ENCODE results near the gene ETFBKMT. TPM values are rescaled to one million over a fixed set of nuclear protein-coding genes. Genes with fewer than 3 reads are reported as not detected.
"Not testable (repeated sequence)": the region's sequence is repeated elsewhere in the genome, so short reads cannot be mapped to it uniquely, and the experiment has no call there.

ETFBKMT gene
- polyA plus RNA-seq, 1 experiment: 2.1 TPM

DNA sequence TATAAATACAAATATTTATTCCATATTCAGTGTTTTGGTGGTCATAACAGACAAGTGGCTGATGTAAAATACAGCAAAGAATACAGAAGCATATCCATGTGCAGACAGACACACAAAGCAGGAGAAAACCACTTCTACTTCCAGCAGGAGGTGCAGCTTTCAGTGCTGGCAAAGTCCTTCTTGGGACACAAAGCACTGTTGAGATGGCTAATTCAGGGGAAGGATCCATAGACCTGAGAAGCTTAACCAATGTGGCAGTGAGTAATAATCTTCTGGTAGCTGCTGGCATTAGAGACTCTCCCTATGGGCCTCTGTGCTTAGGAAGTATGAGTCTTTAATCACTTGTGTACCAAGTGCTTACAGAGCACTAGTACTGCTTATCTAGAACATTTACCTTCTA lies 42.6 kb downstream of the ETFBKMT start:
- H3K27ac ChIP-seq (ENCODE audit: low read depth, low read length): no peak overlapping the region
- DNase-seq (ENCODE audit: low read depth, low spot score): no peak
- ChIA-PET POLR2A (no interaction called here), CTCF (interaction anchor here (0.7 to 1.4 kb wide), 3 partner anchors 20 to 610 kb away, joined by 3 to 5 read pairs (median 3); no protein-coding TSS in a partner anchor)
- no peaks in the 10 kb centered on the region; the same call in 1 of the 2 replicates for H3K9me3 ChIP-seq (ENCODE audit: control insufficient read depth, insufficient read depth, low read length)
- no peak overlapping the region for H3K4me3 ChIP-seq (ENCODE audit: low read depth, low read length)
- TF ChIP-seq, protein P1, sequence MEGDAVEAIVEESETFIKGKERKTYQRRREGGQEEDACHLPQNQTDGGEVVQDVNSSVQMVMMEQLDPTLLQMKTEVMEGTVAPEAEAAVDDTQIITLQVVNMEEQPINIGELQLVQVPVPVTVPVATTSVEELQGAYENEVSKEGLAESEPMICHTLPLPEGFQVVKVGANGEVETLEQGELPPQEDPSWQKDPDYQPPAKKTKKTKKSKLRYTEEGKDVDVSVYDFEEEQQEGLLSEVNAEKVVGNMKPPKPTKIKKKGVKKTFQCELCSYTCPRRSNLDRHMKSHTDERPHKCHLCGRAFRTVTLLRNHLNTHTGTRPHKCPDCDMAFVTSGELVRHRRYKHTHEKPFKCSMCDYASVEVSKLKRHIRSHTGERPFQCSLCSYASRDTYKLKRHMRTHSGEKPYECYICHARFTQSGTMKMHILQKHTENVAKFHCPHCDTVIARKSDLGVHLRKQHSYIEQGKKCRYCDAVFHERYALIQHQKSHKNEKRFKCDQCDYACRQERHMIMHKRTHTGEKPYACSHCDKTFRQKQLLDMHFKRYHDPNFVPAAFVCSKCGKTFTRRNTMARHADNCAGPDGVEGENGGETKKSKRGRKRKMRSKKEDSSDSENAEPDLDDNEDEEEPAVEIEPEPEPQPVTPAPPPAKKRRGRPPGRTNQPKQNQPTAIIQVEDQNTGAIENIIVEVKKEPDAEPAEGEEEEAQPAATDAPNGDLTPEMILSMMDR (IDR thresholded peaks at IDR 0.05; ENCODE audit: low read depth, low read length): peak; percentile 16; the same call in 1 of the 2 replicates
- H3K27me3 ChIP-seq (ENCODE audit: control insufficient read depth, insufficient read depth, low read length): no peaks in the 10 kb centered on the region

GRCh38 chr12:31705621-31706020 lies 46.1 kb downstream of the ETFBKMT start:
- Histone ChIP-seq H3K27ac (ENCODE audit: low read depth, low read length) (no peak overlapping the region), H3K27me3 (ENCODE audit: control insufficient read depth, insufficient read depth, low read length) (no peaks in the 10 kb centered on the region), H3K9me3 (ENCODE audit: control insufficient read depth, insufficient read depth, low read length) (no peaks in the 10 kb centered on the region; the same call in 1 of the 2 replicates), H3K4me3 (ENCODE audit: low read depth, low read length) (no peak overlapping the region)
- no peak for DNase-seq (ENCODE audit: low read depth, low spot score)
- CTCF ChIA-PET: no interaction called here
- POLR2A ChIA-PET: no interaction called here
- TF ChIP-seq, protein P1 (IDR thresholded peaks at IDR 0.05; ENCODE audit: low read depth, low read length): no peak

GRCh38 chr12:31708118-31708517 lies 48.6 kb downstream of the ETFBKMT start:
- CTCF ChIA-PET: not testable (repeated sequence)

DNA sequence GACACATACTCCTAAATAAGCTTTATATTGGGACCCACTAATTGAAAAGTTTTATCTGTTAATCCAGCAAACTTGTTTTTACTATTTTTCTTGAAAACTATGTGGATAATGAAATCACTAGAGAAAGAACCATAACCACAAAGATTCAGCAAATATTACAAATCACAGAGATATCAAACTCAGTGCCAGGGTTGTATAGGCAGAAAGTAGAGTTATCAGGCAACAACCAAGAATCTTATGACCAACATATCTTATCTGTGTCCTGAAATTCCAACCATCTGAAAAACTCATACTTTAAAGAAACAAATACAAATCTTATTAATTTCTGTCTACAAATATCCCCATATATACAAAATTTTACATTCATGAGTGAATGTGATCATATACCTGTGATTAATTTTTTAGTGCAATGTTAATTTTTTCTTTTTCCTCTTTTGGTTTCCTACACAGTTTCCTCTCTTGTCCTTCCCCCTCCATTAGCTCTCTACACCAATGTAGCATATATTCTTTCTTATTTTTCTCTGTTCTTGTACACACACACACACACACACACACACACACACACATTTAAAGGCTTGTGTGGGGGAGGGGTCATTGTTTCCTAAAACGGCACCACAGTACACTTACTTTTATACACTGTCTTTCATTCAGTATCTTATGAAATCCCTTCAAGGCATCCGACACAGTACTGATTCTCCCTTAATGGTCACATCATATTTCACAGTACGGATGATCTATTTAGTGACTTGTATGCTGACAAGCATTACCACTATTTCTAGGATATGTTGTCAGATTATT lies 50.7 kb downstream of the ETFBKMT start:
- POLR2A ChIA-PET: interaction anchor here (0.6 kb wide), 1 partner anchor 167 kb away, joined by 4 read pairs; no protein-coding TSS in a partner anchor
- DNase-seq (ENCODE audit: low read depth, low spot score): no peak
- Histone ChIP-seq H3K27me3 (ENCODE audit: control insufficient read depth, insufficient read depth, low read length) (no peaks in the 10 kb centered on the region), H3K4me3 (ENCODE audit: low read depth, low read length) (no peak overlapping the region), H3K27ac (ENCODE audit: low read depth, low read length) (no peak overlapping the region), H3K9me3 (ENCODE audit: control insufficient read depth, insufficient read depth, low read length) (no peaks in the 10 kb centered on the region; the same call in 1 of the 2 replicates)
- TF ChIP-seq, protein P1 (IDR thresholded peaks at IDR 0.05; ENCODE audit: low read depth, low read length): no peak
- CTCF ChIA-PET: no interaction called here

More at GRCh38 chr12:31708118-31708517, 48.6 kb downstream of the ETFBKMT start:
- H3K9me3 ChIP-seq (ENCODE audit: control insufficient read depth, insufficient read depth, low read length); POLR2A ChIA-PET; H3K27me3 ChIP-seq (ENCODE audit: control insufficient read depth, insufficient read depth, low read length); H3K4me3 ChIP-seq (ENCODE audit: low read depth, low read length); H3K27ac ChIP-seq (ENCODE audit: low read depth, low read length); DNase-seq (ENCODE audit: low read depth, low spot score): not testable (repeated sequence)

- Histone ChIP-seq H3K9me3 (ENCODE audit: control insufficient read depth, insufficient read depth, low read length) (no peaks in the 10 kb centered on the region), H3K4me3 (ENCODE audit: low read depth, low read length) (no peak overlapping the region), H3K27ac (ENCODE audit: low read depth, low read length) (no peak overlapping the region), H3K27me3 (ENCODE audit: control insufficient read depth, insufficient read depth, low read length) (no peaks in the 10 kb centered on the region)
- CTCF ChIA-PET: no interaction called here
- DNase-seq (ENCODE audit: low read depth, low spot score): no peak
- POLR2A ChIA-PET: no interaction called here
- TF ChIP-seq, protein P1 (IDR thresholded peaks at IDR 0.05; ENCODE audit: low read depth, low read length): no peak
Measured at GRCh38 chr12:31712877-31713276, 53.4 kb downstream of the ETFBKMT start.
